GM12878 (cell line): Measurements from ENCODE around the gene WDR64. TPM values are rescaled to one million over a fixed set of nuclear protein-coding genes. Genes with fewer than 3 reads are reported as not detected.

Experiments used
- ATAC-seq: fragments of 200-7000 bp; cut with Tn5 transposase; 3 replicates; pipeline ENCODE4 v1.9.1; 2020; ENCODE audit warnings: mild to moderate bottlenecking, moderate library complexity
- BruUV-seq: library from RNA; stranded (reverse); fragments of 400-500 nt; replicated peaks from 2 replicates; lab custom pipeline; 2021; lab: Mats Ljungman, UMichigan
- CTCF ChIA-PET: fragments of 300-600 bp; sonication (Branson Sonifier 250); formaldehyde crosslinking; extraction: SDS; loops from one replicate; lab custom pipeline; 2021; ENCODE audit warnings: inconsistent platforms; lab: Yijun Ruan, JAX
- POLR2A ChIA-PET: fragments of 350-600 bp; formaldehyde crosslinking; extraction: SDS; loops from one replicate; lab custom pipeline; 2021; ENCODE audit warnings: inconsistent platforms; lab: Charles Lee
- RAD21 ChIA-PET: fragments of 300-600 bp; sonication (Branson Sonifier 250); formaldehyde crosslinking; loops from one replicate; lab custom pipeline; 2023; ENCODE audit warnings: antibody characterized with exemption; ENCODE audit not compliant: unreplicated experiment; lab: Charles Lee
- SMC1A ChIA-PET: fragments of 300-600 bp; sonication (Branson Sonifier 250); formaldehyde crosslinking; loops from one replicate; lab custom pipeline; 2023; ENCODE audit not compliant: unreplicated experiment, uncharacterized antibody; lab: Charles Lee
- DNase-seq: peaks from one replicate; pipeline ENCODE4 v3.0.0-alpha.2; 2011; ENCODE audit warnings: low read depth, low spot score
- FAIRE-seq: peaks from 3 replicates; lab custom pipeline; 2011; peaks lifted over from hg19 to GRCh38; lab: Jason Lieb, UNC
- H2AFZ ChIP-seq: 2 replicates; pipeline ENCODE4 v1.6.0; 2011; ENCODE audit warnings: low read depth, low read length, control low read depth; ENCODE audit not compliant: control insufficient read depth
- H3K27ac ChIP-seq: 2 replicates; pipeline ENCODE4 v1.5.1; 2011; ENCODE audit warnings: control low read depth; ENCODE audit not compliant: control insufficient read depth, insufficient read depth
- H3K27me3 ChIP-seq, 2 experiments: replicated peaks in 1 of 2; 2 replicates each; pipeline versions ENCODE4 v1.6.0 to v1.6.1; 2011; ENCODE audit warnings: low read length in 1 of 2; ENCODE audit not compliant: control insufficient read depth in 2 of 2, insufficient read depth in 2 of 2
- H3K36me3 ChIP-seq, 2 experiments: 2 replicates each; pipeline ENCODE4 v1.5.1; 2011; ENCODE audit warnings: low read length in 1 of 2; ENCODE audit not compliant: control insufficient read depth in 2 of 2, insufficient read depth in 2 of 2
- H3K4me1 ChIP-seq: 2 replicates; pipeline ENCODE4 v1.6.1; 2011; ENCODE audit warnings: mild to moderate bottlenecking, low read length, moderate library complexity, mixed read lengths; ENCODE audit not compliant: control insufficient read depth, insufficient read depth
- H3K4me2 ChIP-seq: 2 replicates; pipeline ENCODE4 v1.6.0; 2011; ENCODE audit warnings: control low read depth; ENCODE audit not compliant: control insufficient read depth, insufficient read depth
- H3K4me3 ChIP-seq: fragments of 200-600 bp; sonication (generic); 2 replicates; pipeline ENCODE4 v1.5.1; 2016
- H3K79me2 ChIP-seq: 2 replicates; pipeline ENCODE4 v1.6.0; 2011; ENCODE audit warnings: low read length; ENCODE audit not compliant: control insufficient read depth, insufficient read depth
- H3K9ac ChIP-seq: 2 replicates; pipeline ENCODE4 v1.8.0; 2011; ENCODE audit warnings: low read length, control low read depth, mixed read lengths; ENCODE audit not compliant: control insufficient read depth, insufficient read depth
- H3K9me3 ChIP-seq: replicated peaks from 3 replicates; pipeline ENCODE4 v1.5.1; 2011; ENCODE audit warnings: mild to moderate bottlenecking, low read length; ENCODE audit not compliant: control insufficient read depth, insufficient read depth
- H4K20me1 ChIP-seq: 2 replicates; pipeline ENCODE4 v1.6.0; 2011; ENCODE audit not compliant: control insufficient read depth, insufficient read depth
- LARP7 ChIP-seq: fragments of 450-650 bp; IDR thresholded peaks from 2 replicates; pipeline ENCODE4 v1.6.1; 2017; ENCODE audit warnings: mild to moderate bottlenecking
- NBN ChIP-seq: fragments of 450-650 bp; IDR thresholded peaks from 2 replicates; pipeline ENCODE4 v1.6.1; 2016
- NFYB ChIP-seq: IDR thresholded peaks from 2 replicates; pipeline ENCODE4 v1.6.1; 2011; ENCODE audit warnings: low read depth, mild to moderate bottlenecking, low read length, improper control_type of control experiment, moderate library complexity; ENCODE audit not compliant: insufficient read depth
- SP1 ChIP-seq: IDR thresholded peaks from one replicate; pipeline ENCODE4 v1.6.1; 2011; ENCODE audit warnings: low read depth, low read length
- WGBS: methylation state at CpG from one replicate; pipeline ENCODE4 v1.1.6; 2016; ENCODE audit warnings: low lambda C conversion rate; ENCODE audit not compliant: insufficient replicate concordance, insufficient coverage; ENCODE audit errors: missing lambda C conversion rate; 5-methylcytosine and 5-hydroxymethylcytosine counted together
- in situ Hi-C: fragments of 300-500 bp; cut with MboI; formaldehyde crosslinking; loops from 9 replicates; pipeline ENCODE4 v1.14.3; 2018; ENCODE audit warnings: mixed read lengths
- intact Hi-C: fragments of 100-400 bp; cut with micrococcal nuclease; formaldehyde crosslinking; loops from one replicate; pipeline ENCODE4 v1.14.2; 2022; ENCODE audit not compliant: unreplicated experiment
- polyA plus RNA-seq, 11 experiments: library from polyadenylated mRNA; depleted of rRNA in 4 of 11; unstranded in 6 of 11; stranded (reverse) in 5 of 11; fragments of >200 nt; fragmentation: Nextera tagmentation in 4 of 11; fragmentation: Illumina TruSeq in 1 of 11; extraction: Ambion mirVana in 4 of 11; extraction: Trizol in 1 of 11; gene quantifications; 1 replicate in 1 of 11; 2 replicates in 10 of 11; pipeline versions ENCODE4 v1.2.1 to v1.2.3, GENCODE V29; 2011 to 2016; ENCODE audit warnings: inconsistent platforms in 2 of 11, missing spikeins in 2 of 11, low read depth in 1 of 11
- total RNA-seq, 4 experiments: library from RNA; depleted of rRNA in 3 of 4; stranded (reverse); fragments of >200 nt in 3 of 4; fragmentation: Illumina TruSeq in 1 of 4; extraction: Trizol in 1 of 4; gene quantifications; 2 replicates each; pipeline versions ENCODE4 v1.2.1 to v1.2.3, GENCODE V29; 2013 to 2021
- TF ChIP-seq, protein P1 (sequence below): fragments of 450-650 bp; IDR thresholded peaks from 2 replicates; pipeline ENCODE4 v1.6.1; 2018; ENCODE audit warnings: mild to moderate bottlenecking, low read depth, moderate library complexity; ENCODE audit not compliant: partially characterized antibody

The WDR64 gene
- total and polyA plus RNA-seq, 10 of the 15 experiments (the other 5 are each of a cell fraction or from before 2014, with no cell fraction given), result 0.01 TPM; not detected in 9

GRCh38 chr1:241775021-241775420, 122.9 kb downstream of the WDR64 start:
- H3K36me3 ChIP-seq, result no peaks in the 10 kb centered on the region
- CTCF ChIA-PET, result no interaction called here
- POLR2A ChIA-PET, result no interaction called here
- H4K20me1 ChIP-seq, result no peaks in the 10 kb centered on the region
- no peak overlapping the region for H3K4me3 ChIP-seq
- no peak overlapping the region for H3K9ac ChIP-seq
- RAD21 ChIA-PET, result no interaction called here
- no peaks in the 10 kb centered on the region for H3K27me3 ChIP-seq
- no peak overlapping the region for H3K27ac ChIP-seq
- intact Hi-C loops, result no loop called here
- in situ Hi-C loops, result no loop called here
- H3K79me2 ChIP-seq, result no peaks in the 10 kb centered on the region
- SMC1A ChIA-PET, result no interaction called here
- no peak overlapping the region for H3K4me2 ChIP-seq
- ATAC-seq (no peak), DNase-seq (no peak), FAIRE-seq (no peak)
- WGBS, result 81% methylated on average over 2 of the region's 2 CpGs
- no peak overlapping the region for H2AFZ ChIP-seq
- TF ChIP-seq, protein P1, sequence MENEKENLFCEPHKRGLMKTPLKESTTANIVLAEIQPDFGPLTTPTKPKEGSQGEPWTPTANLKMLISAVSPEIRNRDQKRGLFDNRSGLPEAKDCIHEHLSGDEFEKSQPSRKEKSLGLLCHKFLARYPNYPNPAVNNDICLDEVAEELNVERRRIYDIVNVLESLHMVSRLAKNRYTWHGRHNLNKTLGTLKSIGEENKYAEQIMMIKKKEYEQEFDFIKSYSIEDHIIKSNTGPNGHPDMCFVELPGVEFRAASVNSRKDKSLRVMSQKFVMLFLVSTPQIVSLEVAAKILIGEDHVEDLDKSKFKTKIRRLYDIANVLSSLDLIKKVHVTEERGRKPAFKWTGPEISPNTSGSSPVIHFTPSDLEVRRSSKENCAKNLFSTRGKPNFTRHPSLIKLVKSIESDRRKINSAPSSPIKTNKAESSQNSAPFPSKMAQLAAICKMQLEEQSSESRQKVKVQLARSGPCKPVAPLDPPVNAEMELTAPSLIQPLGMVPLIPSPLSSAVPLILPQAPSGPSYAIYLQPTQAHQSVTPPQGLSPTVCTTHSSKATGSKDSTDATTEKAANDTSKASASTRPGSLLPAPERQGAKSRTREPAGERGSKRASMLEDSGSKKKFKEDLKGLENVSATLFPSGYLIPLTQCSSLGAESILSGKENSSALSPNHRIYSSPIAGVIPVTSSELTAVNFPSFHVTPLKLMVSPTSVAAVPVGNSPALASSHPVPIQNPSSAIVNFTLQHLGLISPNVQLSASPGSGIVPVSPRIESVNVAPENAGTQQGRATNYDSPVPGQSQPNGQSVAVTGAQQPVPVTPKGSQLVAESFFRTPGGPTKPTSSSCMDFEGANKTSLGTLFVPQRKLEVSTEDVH, result no peak
- TF ChIP-seq NFYB (no peak), SP1 (no peak), NBN (no peak)
- H3K9me3 ChIP-seq, result no peaks in the 10 kb centered on the region
- BruUV-seq, result no TSS peak
- H3K4me1 ChIP-seq, result no peaks in the 10 kb centered on the region

GRCh38 chr1:241776911-241777310, 124.8 kb downstream of the WDR64 start:
- no TSS peak for BruUV-seq
- no peak overlapping the region for H3K9ac ChIP-seq
- H3K4me2 ChIP-seq, result no peak overlapping the region
- no peak overlapping the region for H2AFZ ChIP-seq
- SMC1A ChIA-PET, result interaction anchor here (0.6 kb wide), 1 partner anchor 29 kb away, joined by 3 read pairs; no protein-coding TSS in a partner anchor
- H3K79me2 ChIP-seq, result no peaks in the 10 kb centered on the region
- H3K4me1 ChIP-seq, result no peaks in the 10 kb centered on the region
- ATAC-seq, result no peak
- FAIRE-seq, result no peak
- CTCF ChIA-PET, result no interaction called here
- no peak for DNase-seq
- no peaks in the 10 kb centered on the region for H3K36me3 ChIP-seq
- no peak overlapping the region for H3K4me3 ChIP-seq
- H3K27ac ChIP-seq, result no peak overlapping the region
- POLR2A ChIA-PET, result no interaction called here
- H4K20me1 ChIP-seq, result no peaks in the 10 kb centered on the region
- H3K9me3 ChIP-seq, result no peaks in the 10 kb centered on the region
- H3K27me3 ChIP-seq, result no peaks in the 10 kb centered on the region
- no peak for TF ChIP-seq LARP7
- in situ Hi-C loops, result no loop called here
- RAD21 ChIA-PET, result no interaction called here
- intact Hi-C loops, result no loop called here
